Measurements from ENCODE around the gene AGAP1.

DNA sequence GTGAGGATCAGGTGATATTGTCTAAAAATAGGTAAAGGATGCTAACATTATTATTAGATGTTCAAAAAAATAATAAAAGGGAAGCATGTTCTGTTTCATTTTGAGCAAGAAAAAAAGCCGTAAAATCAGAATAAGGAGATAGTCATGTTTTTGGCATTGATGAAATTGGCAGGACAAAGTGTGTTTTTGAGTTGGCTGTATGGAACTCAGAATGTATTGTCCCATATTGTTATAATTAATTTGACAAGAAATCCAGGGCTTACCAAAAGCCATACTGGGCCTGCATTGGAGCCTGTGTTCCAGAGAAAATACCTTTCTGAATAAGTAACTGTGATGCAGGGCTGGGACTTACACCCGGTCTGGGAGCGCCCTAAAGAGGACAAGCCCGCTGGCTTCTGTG lies 232.0 kb downstream of the AGAP1 start:
- TF ChIP-seq, protein P1, sequence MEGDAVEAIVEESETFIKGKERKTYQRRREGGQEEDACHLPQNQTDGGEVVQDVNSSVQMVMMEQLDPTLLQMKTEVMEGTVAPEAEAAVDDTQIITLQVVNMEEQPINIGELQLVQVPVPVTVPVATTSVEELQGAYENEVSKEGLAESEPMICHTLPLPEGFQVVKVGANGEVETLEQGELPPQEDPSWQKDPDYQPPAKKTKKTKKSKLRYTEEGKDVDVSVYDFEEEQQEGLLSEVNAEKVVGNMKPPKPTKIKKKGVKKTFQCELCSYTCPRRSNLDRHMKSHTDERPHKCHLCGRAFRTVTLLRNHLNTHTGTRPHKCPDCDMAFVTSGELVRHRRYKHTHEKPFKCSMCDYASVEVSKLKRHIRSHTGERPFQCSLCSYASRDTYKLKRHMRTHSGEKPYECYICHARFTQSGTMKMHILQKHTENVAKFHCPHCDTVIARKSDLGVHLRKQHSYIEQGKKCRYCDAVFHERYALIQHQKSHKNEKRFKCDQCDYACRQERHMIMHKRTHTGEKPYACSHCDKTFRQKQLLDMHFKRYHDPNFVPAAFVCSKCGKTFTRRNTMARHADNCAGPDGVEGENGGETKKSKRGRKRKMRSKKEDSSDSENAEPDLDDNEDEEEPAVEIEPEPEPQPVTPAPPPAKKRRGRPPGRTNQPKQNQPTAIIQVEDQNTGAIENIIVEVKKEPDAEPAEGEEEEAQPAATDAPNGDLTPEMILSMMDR (IDR thresholded peaks at IDR 0.05), result no peak
- no peak for TF ChIP-seq POLR2A (IDR thresholded peaks at IDR 0.05)

Measured in thyroid gland (tissue), 4 donors.